ENCODE measurements around the gene F2RL2.
A peak's percentile ranks its signal among the peaks of the same experiment; 100 is the strongest.

F2RL2 gene

GRCh38 chr5:76583163-76584047 is 39.8 kb downstream of the F2RL2 start:
- ATAC-seq, result no peak

- ATAC-seq, result peak; percentile 72 to 84
Observed at GRCh38 chr5:76582230-76583162, 40.7 kb downstream of the F2RL2 start.

GRCh38 chr5:76580981-76581380 is 42.2 kb downstream of the F2RL2 start:
- no peak for ATAC-seq

GRCh38 chr5:76579166-76579937 is 43.9 kb downstream of the F2RL2 start:
- no peak for ATAC-seq

GRCh38 chr5:76576996-76577395 is 46.2 kb downstream of the F2RL2 start:
- no peak for ATAC-seq

- no peak for ATAC-seq
Observed at GRCh38 chr5:76576450-76576849, 46.8 kb downstream of the F2RL2 start.

- ATAC-seq, result no peak
Observed at GRCh38 chr5:76571559-76571958, 51.6 kb downstream of the F2RL2 start.

GRCh38 chr5:76570153-76570552 is 53.0 kb downstream of the F2RL2 start:
- no peak for ATAC-seq
